ENCODE measurements around the gene CD79B.
"Not testable (repeated sequence)": the region's sequence is repeated elsewhere in the genome, so short reads cannot be mapped to it uniquely, and the experiment has no call there.

CD79B gene

DNA sequence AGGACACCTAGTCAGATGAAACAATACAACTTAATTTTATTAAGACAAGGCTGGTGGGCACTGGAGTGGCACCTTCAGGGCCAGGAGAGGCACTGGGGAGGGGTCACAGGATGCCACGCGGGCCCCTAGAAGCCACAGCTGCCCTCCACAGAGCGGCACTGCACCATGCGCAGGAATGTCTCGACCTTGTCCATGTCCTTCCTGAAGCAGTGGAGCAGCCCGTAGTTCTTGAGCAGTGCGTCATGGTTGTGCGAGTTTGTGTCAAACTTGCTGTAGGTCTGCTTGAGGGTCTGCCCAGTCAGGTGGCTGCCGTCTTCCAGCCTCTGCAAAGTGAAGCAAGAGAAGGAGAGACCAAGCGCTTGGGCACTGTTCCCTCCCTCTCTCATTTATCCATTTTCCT is 22.5 kb downstream of the CD79B start:
- DNase-seq, result not testable (repeated sequence)

DNA sequence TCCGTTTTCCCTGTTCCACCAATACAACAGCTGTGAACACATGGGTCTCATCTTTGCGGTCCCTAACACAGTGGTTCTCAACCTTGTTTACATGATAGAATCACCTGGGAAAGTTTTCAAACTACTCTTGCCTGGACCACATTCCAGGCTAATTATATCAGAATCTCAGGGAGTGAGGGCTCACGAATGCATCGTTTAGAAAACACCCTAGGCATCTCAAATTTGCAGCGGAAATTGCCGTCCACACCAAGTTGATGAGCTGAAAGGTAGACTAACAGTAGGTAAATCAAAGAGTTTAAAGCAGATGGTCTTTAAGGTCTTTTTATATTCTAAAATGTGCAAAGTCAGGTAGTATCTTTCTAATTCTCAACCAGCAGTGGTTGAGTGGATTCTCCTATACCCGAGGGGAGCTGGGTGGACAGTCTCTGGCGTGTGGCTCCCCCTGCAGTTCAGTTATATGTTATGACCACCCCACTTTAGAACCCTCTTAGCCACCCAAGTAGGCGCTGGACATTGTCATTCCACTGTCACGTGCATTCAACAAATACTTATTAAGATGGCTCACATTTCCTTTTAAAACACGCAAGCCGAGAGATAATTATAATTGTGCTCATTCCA is 24.9 kb downstream of the CD79B start:
- DNase-seq, result peak; percentile 33 to 64

DNA sequence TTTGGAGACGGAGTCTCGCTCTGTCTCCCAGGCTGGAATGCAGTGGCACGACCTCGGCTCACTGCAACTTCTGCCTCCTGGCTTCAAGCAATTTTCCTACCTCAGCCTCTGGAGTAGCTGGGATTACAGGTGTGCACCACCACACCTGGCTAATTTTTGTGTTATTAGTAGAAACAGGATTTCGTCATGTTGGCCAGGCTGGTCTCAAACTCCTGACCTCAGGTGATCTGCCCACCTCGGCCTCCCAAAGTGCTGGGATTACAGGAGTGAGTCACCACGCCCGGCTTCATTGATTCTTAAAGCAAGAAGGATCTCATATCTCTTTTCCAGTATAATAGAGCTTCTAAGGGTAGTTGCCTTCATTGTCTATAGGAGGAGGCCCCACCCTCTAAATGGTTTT is 27.3 kb downstream of the CD79B start:
- not testable (repeated sequence) for DNase-seq

DNA sequence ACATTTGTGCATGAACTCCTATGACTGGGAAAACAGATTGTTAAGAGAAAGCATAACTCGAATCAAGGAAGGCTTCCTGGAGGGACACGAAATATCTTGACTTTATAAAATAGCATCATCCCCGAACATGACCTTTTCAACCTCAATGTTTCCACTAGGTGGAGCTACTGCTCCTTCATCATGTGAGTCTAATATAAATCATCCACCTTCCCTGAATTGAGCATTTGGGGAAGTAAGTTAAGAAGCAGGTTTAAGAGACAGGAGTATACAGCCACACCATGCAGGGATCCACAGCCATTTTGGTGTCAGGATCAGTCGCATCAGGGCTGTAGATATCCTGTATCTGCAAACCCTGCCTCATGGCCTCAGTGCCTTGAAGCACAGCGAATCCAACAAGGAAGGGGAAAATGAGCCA is 28.3 kb downstream of the CD79B start:
- DNase-seq, result peak in 1 of 2 experiments; percentile 14

DNA sequence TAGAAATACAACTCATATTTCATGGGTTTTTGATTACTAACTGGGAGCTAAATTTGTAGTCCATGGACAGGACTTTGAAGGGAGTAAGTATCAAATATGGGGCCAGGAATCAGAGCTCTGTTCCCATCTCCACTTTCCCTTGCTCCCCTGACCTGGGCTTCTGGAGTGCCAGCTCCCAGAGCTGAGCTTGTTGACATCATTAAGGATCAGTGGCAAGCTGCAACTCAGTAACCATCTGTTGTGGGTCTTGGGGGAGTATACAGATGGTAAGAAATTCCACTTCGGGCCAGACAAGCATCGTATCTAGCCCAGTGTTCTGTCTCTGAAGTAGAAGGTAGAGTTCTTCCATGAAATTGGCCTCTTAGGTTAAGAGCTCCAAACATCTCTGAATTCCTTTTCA is 30.2 kb downstream of the CD79B start:
- peak; percentile 92 to 98 for DNase-seq

DNA sequence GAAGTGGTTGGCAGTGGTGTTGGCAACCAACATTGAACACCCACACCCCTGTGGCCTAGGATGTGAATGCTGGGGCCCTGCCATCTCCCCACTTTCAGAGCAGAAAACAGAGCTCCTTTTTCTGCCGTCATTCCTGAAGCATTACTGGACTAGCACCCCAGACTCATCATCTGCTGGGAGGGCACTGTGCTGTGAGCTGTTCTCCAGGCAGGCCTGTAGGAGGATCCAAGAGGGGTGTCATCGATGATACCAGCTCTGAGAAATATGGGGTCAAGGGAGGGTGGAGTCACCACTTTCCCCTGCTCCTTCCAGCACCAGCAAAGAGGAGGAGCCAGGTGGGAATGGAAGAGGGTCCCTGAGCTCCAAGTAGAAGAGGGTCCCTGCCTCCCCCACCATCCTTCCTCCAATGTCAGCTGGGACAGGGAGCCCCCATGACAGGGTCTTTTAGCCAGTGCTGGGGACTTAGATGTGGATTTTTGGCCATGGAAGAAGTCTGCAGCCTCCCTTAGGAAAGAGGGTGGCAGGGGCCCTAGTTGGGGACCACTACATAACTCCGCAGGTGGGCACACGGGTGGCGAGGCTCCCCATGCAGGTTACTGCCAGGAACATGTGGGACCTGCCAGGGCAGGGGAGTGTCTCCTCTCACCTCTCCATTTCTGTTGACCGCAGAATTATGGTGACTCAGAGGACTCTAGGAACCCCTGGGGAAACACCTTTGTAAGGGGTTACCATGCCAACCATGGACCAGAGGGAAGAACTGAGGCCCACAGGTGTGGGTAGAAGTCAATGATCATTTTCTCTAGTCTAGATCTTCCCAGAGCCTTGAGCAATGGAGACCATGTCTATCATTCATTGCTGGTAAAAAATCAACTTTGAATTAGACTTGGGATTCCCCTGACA is 33.0 kb downstream of the CD79B start:
- not testable (repeated sequence) for DNase-seq

DNA sequence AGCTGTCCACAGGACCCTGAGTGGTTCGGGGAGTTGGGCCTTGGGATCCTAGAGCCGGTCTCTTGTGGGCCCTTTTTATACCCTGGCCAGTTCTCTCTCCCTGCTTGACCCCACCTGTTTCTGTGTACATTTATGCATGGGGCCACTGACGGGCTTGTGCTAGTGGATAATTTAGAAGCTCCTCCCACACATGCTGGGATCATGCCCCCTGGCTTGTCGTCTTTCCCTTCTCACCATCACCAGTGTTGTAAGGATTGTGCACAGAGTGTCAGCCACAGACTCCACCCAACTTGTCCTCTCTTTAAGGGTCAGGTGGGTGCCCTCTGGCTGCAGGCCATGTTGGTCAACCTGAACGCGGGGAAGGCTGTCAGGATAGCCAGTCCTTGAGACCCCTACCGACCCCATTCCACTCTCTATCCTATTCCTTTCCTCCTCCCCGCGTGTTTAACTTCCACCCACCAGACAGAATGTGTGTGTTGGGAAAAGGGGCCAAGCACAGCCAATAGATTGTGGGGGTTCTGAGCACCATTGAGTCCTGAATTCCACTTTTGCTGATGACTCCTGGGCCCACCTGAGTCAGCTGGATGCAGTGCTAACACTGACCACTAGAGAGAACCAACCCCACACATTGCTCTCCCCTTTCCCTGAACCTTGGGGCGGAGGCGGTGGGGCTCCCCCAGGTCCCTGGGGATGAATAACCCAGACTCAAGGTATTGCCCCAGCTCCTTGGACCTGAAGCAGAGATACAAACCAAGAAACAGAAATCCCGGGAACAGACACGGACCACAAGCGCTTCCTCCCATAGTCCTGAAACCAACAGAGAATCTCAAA is 35.4 kb downstream of the CD79B start, which contains the start of gene CSH1:
Gene CSH1, minus strand, starts transcription at position 51 of the 831 bp plus-strand sequence. CDS start 63 bp downstream, outside the sequence.
- not testable (repeated sequence) for DNase-seq

DNA sequence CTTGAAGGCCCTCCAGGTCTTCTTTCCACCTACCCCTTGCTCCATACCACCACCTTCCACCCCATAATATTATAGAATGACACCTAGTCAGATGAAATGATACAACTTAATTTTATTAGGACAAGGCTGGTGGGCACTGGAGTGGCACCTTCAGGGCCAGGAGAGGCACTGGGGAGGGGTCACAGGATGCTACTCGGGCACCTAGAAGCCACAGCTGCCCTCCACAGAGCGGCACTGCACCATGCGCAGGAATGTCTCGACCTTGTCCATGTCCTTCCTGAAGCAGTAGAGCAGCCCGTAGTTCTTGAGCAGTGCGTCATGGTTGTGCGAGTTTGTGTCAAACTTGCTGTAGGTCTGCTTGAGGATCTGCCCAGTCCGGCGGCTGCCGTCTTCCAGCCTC is 37.3 kb downstream of the CD79B start:
- not testable (repeated sequence) for DNase-seq

DNA sequence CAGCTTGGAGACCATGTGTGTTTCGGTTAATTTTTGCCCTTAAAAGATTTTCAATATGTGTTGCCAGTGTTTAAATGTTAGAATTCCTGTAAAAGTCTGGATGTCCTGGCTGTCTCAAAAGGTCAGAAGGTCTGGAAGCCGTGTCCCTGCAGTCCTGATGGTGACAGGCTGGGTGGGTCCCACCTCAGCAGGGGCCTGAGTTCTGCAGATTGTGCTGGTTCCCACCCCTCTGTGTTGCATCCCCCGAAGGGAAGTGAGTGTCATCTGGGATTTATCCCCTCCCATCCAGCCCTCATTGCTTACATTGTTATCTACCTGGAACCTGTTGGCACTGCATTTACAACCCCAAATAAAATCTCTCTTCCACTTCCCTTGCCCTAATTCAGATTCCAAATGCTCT is 38.1 kb downstream of the CD79B start:
- not testable (repeated sequence) for DNase-seq

DNA sequence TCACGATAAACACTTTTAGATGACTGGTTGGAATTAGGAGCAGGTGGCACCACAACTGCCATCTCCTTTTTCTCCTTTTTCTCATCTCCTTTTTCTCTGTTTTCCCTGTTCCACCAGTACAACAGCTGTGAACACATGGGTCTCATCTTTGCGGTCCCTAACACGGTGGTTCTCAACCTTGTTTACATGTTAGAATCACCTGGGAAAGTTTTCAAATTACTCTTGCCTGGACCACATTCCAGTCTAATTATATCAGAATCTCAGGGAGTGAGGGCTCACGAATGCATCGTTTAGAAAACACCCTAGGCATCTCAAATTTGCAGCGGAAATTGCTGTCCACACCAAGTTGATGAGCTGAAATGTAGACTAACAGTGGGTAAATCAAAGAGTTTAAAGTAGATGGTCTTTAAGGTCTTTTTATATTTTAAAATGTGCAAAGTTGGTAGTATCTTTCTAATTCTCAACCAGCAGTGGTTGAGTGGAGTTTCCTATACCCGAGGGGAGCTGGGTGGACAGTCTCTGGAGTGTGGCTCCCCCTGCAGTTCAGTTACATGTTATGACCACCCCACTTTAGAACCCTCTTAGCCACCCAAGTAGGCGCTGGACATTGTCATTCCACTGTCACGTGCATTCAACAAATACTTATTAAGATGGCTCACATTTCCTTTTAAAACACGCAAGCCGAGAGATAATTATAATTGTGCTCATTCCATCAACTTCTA is 39.7 kb downstream of the CD79B start:
- DNase-seq, result not testable (repeated sequence)

DNA sequence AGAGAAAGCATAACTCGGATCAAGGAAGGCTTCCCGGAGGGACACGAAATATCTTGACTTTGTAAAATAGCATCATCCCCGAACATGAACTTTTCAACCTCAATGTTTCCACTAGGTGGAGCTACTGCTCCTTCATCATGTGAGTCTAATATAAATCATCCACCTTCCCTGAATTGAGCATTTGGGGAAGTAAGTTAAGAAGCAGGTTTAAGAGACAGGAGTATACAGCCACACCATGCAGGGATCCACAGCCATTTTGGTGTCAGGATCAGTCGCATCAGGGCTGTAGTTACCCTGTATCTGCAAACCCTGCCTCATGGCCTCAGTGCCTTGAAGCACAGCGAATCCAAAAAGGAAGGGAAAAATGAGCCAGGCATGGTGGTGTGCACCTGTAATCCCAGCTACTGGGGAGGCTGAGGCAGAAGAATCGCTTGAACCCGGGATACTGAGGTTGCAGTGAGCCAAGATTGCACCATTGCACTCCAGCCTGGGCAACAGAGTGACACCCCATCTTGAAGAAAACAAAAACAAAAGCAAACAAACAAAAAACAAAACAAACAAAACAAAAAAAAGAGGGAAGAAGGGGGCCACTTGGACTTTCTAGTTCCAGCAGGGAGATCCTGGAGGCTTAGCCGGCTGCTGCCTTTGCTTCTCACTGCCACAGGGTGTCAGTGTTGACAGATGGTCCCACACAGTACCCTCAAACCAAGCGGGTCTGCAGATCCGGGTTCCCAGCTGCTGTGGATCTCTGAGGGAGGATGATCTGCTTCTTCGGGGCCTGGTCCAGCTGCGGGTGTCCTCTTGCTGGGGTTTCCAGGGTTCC is 42.9 kb downstream of the CD79B start:
- DNase-seq, result peak; percentile 76 to 83

DNA sequence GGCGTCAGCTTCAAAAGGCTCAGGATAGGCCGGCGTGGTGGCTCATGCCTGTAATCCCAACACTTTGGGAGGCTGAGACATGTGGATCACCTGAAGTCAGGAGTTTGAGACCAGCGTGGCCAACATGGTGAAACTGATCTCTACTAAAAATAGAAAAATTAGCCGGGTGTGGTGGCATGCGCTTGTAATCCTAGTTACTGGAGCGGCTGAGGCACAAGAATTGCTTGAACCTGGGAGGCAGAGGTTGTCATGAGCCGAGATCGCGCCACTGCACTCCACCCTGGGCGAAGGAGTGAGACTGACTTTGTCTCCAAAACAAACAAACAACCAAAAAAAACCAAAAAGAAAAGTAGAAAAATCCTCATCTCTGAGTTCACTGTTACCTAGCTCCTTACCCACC is 47.0 kb downstream of the CD79B start:
- not testable (repeated sequence) for DNase-seq

DNA sequence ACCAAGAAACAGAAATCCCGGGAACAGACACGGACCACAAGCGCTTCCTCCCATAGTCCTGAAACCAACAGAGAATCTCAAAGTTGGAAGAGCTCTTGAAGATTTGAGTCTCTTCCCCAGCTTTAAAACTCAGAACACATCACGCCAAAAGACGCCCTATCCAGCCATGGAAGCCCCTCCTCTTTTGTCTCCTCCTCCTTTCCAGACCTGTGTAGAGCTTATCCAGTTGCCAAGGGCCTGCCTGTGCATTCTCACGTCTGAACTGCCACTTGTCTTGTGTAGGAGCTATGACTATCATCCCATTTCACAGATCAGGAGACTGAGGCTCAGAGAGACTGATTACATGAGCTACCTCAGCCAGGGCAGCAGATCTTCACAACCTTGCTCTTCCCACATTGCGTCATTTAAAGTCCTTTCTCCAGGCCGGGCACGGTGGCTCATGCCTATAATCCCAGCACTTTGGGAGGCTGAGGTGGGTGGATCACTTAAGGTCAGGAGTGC is 49.5 kb downstream of the CD79B start:
- DNase-seq, result not testable (repeated sequence)

DNA sequence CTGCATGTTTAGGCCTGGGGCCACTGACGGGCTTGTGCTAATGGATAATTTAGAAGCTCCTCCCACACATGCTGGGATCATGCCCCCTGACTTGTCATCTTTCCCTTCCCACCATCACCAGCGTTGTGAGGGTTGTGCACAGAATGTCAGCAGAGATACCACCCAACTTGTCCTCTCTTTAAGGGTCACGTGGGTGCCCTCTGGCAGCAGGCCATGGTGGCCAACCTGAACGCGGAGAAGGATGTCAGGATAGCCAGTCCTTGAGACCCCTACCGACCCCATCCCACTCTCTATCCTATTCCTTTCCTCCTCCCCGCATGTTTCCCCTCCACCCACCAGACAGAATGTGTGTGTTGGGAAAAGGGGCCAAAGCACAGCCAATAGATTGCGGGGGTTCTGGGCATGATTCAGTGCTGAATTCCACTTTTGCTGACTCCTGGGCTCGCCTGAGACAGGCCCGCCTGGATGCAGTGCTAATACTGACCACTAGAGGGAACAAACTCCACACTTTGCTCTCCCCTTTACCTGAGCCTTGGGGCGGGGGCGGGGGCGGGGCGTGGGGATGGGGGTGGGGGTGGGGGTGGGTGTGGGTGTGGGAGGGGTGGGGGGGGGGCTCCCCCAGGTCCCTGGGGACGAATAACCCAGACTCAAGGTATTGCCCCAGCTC is 50.1 kb downstream of the CD79B start, which contains the start of gene GH2:
Gene GH2, minus strand, starts transcription at position 10 of the 667 bp plus-strand sequence. CDS start 143 bp downstream, outside the sequence.
- peak in 1 of 2 experiments; percentile 42 for DNase-seq

DNA sequence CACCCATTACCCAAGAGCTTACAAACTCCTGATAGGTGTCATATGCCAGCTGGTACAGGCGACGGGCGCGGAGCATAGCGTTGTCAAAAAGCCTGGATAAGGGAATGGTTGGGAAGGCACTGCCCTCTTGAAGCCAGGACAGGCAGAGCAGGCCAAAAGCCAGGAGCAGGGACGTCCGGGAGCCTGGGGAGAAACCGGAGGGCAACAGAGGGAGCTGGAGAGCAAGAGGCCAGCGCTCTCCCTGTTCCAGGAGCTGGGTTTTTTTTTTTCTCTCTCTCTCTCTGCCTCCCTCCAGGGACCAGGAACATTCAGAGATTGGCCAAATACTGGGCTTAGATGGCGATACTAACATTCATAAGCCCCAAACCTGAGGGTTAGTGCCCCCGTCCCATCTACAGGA is 50.8 kb downstream of the CD79B start:
- DNase-seq, result peak in 1 of 2 experiments; percentile 8

DNA sequence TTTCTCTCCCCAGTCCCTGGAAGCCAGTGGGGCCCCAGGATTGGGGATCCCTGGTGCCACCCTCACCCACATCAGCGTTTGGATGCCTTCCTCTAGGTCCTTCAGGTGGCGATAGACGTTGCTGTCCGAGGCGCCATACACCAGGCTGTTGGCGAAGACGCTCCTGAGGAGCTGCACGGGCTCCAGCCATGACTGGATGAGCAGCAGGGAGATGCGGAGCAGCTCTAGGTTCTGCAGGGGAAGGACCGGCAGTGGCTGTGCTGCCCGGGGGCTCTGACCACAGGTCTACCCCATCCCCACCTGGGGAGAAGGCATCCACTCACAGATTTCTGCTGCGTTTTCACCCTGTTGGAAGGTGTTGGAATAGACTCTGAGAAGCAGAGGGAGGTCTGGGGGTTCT is 51.4 kb downstream of the CD79B start:
- no peak for DNase-seq

All from NCI-H524 (cell line).